Umbilical cord (tissue), 2 donors: ENCODE results near the gene FANCG. TPM values are rescaled to one million over a fixed set of nuclear protein-coding genes. Genes with fewer than 3 reads are reported as not detected.

ENCODE experiments used
- DNase-seq: peaks from one replicate; pipeline ENCODE4 v3.0.0-alpha.2; 2015; ENCODE audit warnings: low spot score
- total RNA-seq: library from RNA; depleted of rRNA; stranded (reverse); fragments of >200 nt; gene quantifications from one replicate; pipeline ENCODE4 v1.2.3, GENCODE V29; 2014; ENCODE audit warnings: low replicate concordance; ENCODE audit not compliant: insufficient read depth

FANCG gene
- 24.8 TPM for total RNA-seq

DNA sequence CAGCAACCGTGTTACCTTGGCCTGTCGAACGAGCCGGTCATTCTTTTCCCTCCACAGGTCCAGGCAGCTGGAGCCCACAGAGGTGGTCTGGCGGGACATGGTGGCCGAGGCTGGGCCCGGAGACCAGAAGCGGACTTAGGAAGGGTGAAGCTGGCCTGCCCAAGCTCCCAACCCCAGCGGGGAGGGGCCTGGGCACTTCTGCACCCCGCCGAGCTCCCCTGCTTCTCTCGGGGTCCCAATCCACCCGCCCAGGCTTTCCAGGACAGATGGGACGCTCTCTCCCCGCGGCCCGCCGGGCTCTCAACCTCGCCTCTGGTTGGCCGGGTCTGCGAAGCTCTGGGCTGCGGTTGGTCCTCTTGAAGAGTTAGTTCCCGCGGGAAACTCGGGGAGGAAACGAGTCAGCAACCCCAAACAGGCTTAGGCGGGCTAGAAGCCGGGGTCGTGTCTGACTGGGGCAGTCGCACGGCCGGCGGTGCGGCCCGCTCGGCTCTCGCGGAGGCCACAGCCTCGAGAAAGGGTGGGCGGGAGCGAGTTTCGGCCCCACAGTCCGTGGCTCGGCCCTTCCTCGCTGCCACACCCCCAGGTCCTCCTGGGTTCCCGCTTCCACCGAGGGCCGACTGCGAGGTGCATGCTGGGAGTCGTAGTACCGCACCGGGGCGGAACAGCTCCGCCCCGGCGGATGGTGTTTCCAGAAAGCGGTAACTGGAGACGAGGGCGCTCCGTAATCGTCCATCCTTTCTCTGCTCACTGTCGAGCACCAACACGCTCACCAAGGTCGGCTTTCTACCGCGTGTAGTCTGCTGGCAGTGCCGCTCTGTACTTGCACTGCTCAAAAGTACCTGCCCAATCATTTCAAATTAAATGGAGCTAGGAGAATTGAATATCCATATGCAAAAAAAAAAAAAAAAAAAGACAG is at the start of gene FANCG:
Gene FANCG (minus strand): TSS at position 517 of the 916 bp plus-strand sequence. CDS start 418 bp downstream, at position 99.
- DNase-seq, result peak; percentile 97

DNA sequence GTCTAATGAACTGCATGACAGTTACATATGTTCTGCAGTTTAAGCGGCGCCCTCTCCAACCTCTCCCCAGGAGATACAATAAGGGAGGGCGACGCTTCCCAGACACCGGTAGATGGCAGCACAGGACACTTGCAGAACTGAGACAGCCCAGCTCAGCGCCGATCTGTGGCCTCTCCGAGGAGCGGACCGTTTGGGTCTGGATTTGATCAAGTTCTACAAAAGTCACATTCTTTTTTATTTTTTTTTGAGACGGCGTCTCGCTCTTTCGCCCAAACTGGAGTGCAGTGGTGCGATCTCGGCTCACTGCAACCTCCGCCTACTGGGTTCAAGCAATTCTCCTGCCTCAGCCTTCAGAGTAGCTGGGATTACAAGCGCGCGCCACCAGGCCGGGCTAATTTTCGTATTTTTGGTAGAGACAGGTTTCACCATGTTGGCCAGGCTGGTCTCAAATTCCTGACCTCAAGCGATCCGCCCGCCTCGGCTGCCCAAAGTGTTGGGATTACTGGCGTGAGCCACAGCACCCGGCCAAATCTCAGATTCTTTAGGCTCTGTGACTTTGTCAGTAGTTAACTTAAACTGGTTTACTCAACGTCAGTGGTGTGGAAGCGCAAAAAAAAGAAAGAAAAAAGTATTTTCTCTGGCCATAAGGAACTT is 37.3 kb upstream of the FANCG start:
- DNase-seq, result peak; percentile 98

DNA sequence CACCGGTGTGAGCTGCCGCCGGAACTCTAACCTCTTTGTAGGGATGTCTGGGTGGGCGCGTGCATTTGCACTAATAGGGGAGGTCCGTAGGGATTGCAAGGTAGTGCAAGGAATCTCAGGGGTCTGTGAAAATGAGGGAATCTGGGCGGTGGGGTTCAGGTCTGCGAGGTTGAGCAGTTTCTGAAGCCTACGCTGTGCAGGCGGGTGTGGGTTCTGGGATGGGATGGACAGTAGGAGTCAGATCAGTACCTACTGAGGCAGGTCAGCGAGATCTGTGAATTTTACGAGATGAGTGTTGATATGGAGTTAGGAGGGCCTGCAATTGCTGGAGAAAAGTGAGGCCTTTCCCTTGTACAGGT is 36.8 kb upstream of the FANCG start:
- no peak for DNase-seq

DNA sequence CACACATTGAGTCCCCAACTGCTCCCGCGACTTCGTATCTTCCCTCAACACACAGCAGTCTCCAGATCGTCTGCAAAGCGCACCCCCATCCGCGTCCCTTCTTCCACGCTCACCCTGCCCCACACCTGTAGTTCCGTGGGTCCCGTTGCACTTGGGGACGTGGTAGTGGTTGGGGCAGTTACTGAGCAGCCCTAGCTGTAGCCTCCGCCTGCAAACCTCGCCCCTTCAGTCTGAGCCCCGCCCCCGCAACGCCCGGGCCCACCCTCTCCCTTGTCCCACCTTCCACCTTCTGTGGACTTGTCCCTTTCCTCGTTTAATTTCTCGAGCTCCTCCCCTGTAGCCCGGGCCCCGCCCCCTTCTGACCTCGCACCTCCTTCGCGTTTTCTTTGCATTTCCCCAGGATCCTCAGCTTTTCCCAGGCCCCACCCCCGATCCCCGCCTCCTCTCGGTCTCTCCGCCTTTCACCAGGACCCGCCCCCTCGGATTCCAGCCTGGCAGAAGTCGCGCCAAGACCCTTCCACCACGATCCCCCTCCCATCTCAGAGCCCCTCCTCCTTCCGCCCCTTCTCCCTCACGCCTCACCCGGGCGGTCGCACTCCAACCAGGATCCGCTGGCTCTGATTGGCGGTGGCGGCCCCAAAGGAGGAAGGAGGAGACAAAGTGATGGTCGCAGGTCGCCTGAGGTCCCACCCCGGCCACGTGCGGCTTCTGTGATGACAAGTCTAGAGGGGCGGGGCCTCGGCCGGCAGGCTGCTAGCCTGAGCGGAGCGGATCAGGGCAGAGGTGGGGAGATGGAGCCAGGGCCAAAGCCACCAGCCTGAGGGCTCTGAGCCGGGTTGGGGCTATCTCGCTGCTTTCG is 36.2 kb upstream of the FANCG start, which contains the start of gene ATOSB:
Gene ATOSB (minus strand): TSS at position 183 of the 859 bp plus-strand sequence. CDS start 7,588 bp downstream, outside the sequence.
- peak; percentile 99 for DNase-seq

DNA sequence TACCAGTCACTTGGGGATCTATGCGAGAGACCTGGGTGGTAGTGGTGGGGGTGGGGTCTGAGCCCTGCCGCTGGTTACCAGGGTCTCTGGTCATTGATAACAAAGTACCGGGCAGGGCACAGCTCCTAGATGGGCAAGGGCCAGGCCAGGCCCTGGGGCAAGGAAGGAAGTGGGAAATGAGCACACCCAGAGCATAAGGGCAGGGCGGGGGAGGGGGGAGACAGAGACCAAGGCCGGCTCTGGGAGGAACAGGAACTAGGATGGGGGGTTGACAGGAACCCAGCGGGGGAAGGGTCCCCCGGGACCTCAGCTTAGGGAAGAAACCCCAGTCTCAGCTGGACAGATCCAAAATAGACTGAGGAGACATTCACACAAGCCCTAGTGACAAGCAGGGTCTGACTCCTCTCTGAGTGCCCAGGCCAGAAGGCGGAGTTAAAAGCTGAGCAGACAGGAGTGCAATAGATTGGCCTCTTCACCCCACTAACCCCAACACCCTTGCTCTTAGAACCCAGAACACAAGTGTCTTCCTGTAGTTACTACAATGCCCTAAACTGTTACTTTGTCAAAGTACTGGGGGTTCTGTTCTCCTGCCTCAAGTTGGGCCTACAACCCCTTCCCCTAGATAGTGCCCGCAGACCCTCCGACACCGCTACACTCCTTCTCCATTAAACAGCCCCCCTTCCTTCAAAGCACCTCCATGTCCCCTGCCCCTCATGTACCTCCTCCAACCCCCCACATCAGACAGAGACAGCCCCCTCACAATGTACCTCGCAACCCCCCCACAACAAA is 35.3 kb upstream of the FANCG start:
- DNase-seq, result peak; percentile 73

DNA sequence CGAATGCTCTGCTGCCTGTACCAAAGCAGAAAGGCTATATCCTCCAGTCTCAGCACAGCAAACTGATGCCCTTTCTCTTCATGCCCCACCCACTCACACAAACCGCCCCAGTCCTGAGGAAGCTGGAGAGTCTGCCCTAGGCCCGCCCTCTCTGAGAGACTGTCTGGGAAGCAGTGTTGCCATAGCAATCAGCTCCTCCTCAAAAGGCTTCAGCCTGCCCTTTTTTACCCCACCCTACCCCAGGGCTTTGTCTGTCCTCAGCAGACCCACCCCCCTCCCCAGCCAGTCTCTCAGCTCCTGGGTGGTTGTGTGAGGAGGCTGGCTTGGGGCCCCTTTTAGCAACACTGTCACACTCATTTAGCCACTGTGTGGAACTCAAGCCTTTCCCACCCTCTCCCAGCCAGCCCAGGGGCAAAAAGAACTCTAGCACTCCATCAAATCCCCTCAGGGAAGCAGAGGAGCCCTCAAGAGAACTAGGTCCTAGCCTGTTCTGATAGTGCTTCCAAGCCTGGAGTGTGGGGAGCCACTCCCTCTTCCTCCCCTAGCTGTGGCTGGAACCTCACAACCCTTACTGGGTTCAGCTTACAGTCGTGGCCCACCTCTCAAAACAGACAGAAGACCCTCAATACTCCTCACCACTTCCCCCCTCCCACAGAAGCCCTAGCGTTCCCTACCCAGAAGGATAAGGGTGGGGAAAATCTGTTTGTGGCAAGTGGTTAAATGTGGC is 34.5 kb upstream of the FANCG start:
- DNase-seq, result peak; percentile 100

DNA sequence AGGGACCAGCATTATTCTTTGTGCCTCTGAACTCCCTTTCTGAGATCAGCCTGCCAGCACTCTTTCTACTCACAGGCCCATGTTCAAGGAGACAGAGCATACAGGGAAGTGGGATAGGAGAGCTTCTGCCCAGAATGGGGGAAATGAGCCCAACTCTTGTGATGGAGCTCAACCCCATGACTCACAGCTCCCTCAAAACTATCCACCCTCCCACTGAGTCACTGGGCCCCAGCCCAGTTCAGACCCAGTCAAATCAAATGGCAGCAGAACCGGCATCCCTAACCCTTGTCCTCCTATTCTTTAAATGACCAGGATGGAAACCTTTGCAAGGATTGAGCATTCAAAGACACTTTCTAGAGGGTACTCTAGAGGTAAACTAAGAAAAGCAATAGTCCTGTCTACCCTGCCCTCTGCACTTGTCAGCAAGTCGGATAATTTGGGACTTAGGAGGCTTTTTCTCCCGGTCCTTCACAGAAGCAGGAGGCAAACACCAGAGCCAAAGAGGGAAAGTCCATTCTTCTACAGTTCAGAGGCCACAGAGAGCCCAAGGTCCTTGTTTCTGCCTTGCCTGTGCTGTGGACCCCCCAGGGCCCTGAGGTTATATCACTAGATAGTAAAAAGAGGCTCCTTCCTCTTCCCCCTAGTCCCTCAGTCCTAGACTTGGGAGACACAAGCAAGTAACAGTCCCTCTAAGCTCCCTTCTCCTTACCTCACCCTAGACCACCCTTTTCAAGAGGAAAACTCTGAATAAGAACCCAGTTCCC is 32.7 kb upstream of the FANCG start:
- DNase-seq, result peak; percentile 35

DNA sequence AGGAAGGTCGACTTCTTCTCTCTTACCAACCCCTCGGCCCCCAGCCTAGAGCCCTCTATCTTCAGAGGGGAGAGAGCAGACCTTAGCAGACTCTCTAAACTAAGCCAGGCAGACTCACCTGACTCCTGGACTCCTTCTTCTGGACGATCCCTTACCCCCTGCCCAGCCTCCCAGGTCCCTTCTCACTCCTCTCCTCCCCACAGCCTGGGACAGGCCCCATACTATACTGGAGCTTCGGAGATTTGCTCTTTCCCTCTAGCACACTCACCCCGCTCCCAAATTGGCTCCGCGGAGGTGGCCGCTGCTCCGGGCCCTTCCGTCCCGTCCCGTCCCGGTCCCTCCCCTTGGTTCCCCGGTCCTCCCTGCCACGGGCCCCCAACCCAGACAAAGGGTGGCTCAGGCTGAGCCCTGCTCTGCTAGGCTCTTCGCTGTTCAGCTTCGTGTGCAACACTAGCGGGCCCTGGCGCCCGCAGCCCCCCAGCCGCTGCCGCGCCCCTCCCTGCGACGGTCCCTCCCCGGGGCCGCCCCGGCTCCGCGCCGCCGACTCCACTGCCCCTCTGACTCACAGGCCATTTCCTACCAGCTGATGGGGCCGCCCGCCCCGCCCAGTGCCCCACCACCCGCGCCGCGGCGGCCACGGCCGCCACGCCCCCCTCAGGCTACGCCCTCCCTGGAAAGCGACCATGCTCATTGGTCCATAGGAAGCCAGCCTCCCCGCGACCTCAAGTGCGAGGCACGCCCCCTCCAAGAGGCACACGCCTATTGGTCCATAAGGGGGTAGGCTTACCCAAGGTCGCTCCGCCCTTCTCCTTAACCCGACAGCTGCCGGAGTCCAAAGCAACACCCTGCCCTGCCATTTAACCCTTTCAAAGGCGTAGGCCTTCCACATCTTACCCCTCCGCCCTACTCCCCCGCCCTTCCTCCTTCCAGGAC is 31.5 kb upstream of the FANCG start:
- peak; percentile 99 for DNase-seq

DNA sequence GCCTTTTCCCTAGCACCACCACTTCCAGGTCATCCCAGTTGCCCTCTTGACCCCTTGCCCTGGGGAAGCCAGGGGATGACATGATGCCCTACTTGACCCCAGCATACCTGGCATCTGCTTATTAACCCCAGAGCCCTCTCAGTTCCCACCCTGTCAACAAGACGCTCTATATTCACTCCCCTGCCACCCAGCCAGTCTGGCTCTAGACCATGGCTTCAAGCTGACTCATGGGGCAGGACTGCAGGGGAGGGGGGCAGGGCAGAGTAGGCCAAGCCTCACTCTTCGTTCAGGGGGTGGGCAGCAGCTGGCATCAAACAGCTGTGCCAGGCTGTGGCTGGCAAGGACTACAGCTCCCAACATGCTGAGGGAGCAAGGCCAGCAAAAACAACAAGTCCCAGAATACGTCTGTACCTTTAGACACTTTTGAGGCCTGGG is 30.6 kb upstream of the FANCG start:
- DNase-seq, result no peak

DNA sequence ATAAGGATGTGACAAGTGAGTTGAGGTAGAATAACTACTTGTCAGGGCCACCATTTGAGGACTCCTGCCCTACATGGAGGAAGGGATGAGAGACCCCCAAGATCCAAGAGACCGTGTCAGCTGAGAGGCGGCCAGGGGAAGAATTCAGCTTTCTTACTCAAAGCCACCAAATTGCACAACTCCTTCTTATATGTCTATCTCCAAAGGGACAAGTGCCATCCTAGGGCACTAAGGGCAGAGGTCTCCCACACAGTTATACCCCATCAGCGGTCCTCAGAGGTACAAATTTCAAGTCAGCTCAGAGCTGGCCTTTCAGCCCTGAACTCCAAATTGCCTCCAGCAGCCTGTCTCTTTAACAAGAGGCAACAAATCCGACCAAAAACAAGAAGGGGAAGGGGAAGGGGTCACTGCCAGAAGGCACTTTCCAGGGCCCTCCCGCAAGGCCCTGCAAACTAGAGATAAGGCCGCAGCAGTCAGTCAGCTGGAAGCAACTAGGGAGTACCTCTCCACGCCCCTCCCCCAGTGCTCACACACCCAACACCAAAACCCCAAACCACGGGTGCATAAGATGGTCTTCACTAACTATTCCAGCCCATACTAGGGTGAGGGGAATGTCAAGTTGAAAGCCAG is 29.3 kb upstream of the FANCG start:
- DNase-seq, result no peak

DNA sequence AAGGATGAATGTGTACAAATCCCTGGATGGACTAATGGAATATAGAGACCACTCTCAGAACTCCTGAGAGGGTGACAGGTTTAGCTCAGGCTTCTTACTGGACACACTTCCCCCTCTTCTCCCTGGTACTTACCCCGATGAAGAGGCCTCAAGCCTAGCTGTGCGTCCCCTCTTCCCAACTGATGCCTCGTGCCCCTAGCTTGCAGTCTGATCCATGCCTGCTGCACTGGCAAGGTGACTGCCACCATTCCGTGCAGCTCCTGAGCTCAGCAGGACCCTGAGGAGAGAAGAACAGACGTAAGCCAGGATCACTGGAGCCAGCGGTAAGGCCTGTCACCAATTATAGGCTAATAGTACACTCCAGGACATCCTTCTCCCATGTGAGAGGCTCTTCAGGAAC is 28.7 kb upstream of the FANCG start:
- DNase-seq, result no peak

DNA sequence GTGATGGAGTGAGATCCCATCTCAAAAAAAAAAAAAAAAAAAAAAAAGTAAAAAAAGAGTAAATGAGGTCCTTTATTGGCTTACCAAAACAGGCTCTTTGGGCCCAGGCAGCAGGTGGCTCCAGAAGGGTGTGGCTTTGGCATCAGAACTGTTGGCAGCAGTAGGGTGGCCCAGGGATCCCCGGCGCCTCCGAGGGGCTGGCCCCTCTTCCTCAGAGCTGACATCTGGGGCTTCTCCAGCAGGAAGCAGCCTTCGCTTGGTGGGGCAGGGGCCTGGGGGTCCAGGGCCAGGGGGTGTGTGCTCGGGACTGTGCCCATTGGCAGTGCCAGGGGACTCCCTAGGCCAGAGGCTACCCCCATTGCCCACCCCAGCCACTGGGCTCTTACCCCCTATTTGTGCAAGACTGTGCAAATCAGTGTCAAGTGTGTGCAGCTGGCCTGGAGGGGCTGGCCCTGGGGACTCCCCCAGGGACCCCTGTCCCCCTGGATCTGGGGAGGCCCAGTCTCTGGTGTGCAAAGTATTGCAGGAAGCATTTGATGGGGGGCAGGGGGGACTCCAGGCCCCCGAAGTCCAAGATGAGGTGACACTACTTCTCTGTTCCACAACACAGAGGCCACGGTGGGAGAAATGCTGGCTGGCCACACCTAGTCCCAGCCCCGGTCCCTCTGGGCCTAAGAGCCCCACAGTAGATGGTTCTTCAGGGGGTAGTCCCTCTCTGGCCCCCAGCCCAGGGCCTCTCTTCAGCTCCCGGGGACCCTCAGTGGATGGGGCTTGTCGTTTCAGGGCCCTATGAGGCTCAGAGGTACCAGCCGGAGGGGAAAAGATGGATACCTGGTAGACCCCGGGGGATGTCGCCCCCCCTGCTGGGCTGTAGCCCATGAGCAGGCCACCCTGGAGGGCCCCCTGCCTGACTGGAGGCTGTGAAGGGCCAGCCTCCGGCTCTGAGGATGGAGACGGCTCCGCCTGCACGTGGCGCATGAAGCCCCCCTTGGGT is 27.9 kb upstream of the FANCG start:
- DNase-seq, result no peak

DNA sequence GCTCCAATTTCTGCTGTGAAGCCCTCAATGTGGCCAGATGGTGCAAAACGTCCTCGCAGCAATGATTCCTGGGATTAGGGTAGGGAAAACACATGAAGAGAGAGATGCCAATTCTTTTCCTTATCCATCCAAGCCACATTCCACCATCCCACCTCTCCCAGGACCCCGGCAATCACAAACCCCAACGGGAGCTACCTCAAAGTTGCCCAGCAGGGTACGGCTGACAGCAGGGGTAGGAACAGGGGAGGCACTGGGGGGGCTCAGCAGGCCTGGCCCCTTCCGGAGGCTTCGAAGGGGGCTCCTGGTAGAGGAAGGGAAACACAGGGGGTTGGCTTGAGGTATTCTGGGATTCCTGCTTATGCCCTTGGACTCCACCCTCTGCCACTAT is 26.6 kb upstream of the FANCG start:
- no peak for DNase-seq

DNA sequence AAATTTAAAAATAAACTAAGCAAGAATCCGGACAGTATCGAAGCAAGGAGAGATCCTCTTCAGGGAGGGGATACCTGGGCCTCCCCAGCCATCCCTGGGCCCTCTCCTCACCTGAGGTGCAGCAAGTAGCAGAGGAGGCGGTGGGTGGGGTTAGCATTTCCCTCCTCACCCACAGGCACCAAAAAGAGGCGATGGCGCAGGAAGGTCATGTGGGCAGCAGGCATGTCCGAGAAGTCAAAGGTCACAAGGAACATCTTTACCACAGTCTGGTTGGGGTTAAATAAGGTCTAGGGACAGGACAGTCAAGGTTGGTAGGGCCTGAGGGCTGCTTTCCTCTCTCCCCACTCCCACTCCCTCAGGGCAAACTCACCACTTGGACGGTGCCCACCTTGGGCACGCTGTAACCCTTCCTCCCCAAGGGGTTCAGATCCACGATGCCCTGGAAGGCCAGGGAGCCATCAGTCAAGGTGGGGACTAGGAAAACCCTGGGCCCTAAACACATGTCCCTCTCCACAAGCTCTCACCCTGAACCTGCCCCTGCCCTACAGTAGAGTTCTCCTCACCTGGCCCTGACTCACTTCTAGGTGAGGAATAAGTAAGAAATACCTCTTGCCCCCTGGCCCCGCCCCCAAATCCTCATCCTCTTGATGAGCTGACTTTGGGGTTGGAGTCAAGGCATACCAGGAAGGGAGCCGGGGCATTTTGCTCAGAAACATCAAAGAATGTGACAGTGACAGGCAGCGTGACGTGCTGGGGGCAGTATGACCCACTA is 26.0 kb upstream of the FANCG start:
- DNase-seq, result no peak

DNA sequence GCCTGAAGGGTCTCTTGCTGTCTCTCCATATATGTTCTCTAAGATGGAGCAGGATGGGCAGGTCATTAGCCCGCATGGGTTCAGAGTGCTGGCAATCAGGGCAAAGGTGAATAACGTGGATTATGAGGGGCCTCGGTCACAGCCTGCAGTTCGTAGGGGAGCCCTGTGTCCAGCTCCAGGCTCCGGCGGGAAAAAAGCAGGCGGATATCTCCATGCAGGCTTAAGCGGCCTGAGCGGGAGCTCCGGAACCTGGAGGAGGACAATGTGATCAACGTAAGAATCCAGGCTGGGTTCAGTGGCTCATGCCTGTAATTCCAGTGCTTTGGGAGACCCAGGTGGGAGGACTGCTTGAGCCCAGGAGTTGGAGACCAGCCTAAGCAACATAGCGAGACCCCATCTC is 25.4 kb upstream of the FANCG start:
- no peak for DNase-seq

DNA sequence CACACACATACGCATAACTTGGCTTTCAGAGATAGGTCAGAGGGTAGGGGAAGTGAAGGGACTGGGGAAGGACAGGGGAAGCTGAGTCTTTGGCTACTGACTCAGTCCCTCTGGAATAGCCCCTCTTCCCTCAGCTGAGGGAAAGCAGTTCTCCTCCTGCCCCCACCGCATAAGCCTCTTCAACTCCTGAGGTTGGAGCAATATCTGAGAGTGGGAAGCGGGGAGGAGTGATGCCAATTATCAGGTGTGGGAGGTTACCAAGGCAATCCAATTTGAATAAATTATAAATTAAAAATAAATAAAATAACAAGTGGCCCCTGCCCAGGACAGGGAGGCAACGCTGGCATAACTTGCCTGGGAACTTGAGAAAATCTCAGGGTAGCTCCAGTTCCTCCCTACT is 24.8 kb upstream of the FANCG start:
- no peak for DNase-seq
